MM.1S (cell line): ENCODE data around the gene TMED7.

Experiments used
- DNase-seq: peaks from one replicate; pipeline ENCODE4 v3.0.0-alpha.2; 2015
- H2AFZ ChIP-seq: fragments of 300-600 bp; sonication (generic); 2 replicates; pipeline ENCODE4 v1.6.0; 2016; ENCODE audit warnings: antibody characterized with exemption, low read length
- H3F3A ChIP-seq: fragments of 300-600 bp; sonication (generic); 2 replicates; pipeline ENCODE4 v1.6.1; 2016; ENCODE audit warnings: mild to moderate bottlenecking, antibody characterized with exemption, low read length, moderate library complexity, mixed read lengths; ENCODE audit not compliant: insufficient read depth
- H3K27ac ChIP-seq: fragments of 300-600 bp; sonication (generic); 2 replicates; pipeline ENCODE4 v1.5.1; 2016; ENCODE audit warnings: mild to moderate bottlenecking, low read length
- H3K27me3 ChIP-seq: fragments of 300-600 bp; sonication (generic); replicated peaks from 2 replicates; pipeline ENCODE4 v1.6.0; 2016; ENCODE audit warnings: low read length; ENCODE audit not compliant: insufficient read depth
- H3K36me3 ChIP-seq: fragments of 300-600 bp; sonication (generic); replicated peaks from 2 replicates; pipeline ENCODE4 v1.6.1; 2016; ENCODE audit warnings: mild to moderate bottlenecking, low read length, mixed read lengths; ENCODE audit not compliant: insufficient read depth
- H3K4me1 ChIP-seq: fragments of 300-600 bp; sonication (generic); 2 replicates; pipeline ENCODE4 v1.6.1; 2016; ENCODE audit warnings: low read length, mixed read lengths
- H3K4me2 ChIP-seq: fragments of 300-600 bp; sonication (generic); 2 replicates; pipeline ENCODE4 v1.6.0; 2016; ENCODE audit warnings: low read depth, low read length
- H3K4me3 ChIP-seq: fragments of 300-600 bp; sonication (generic); 2 replicates; pipeline ENCODE4 v1.5.1; 2016; ENCODE audit warnings: low read length, mixed read lengths
- H3K79me2 ChIP-seq: fragments of 300-600 bp; sonication (generic); 2 replicates; pipeline ENCODE4 v1.6.1; 2016; ENCODE audit warnings: mixed run types, low read length, mixed read lengths
- H3K9ac ChIP-seq: fragments of 300-600 bp; sonication (generic); 2 replicates; pipeline ENCODE4 v1.6.1; 2016; ENCODE audit warnings: low read length, mixed read lengths
- H3K9me2 ChIP-seq: fragments of 300-600 bp; sonication (generic); replicated peaks from 2 replicates; pipeline ENCODE4 v1.6.1; 2016; ENCODE audit warnings: mild to moderate bottlenecking, low read length, mixed read lengths; ENCODE audit not compliant: insufficient read depth
- H3K9me3 ChIP-seq: fragments of 300-600 bp; sonication (generic); replicated peaks from 2 replicates; pipeline ENCODE4 v1.6.1; 2016; ENCODE audit warnings: mild to moderate bottlenecking, low read length, mixed read lengths; ENCODE audit not compliant: insufficient read depth
- H4K20me1 ChIP-seq: fragments of 300-600 bp; sonication (generic); 2 replicates; pipeline ENCODE4 v1.6.1; 2016; ENCODE audit warnings: mild to moderate bottlenecking, low read length, moderate library complexity, mixed read lengths; ENCODE audit not compliant: insufficient read depth
- EZH2 ChIP-seq: fragments of 300-600 bp; sonication (generic); optimal IDR thresholded peaks from 2 replicates; pipeline ENCODE3; 2017; ENCODE audit warnings: low read depth, mild to moderate bottlenecking, antibody characterized with exemption, low read length, mixed read lengths
- EZH2phosphoT487 ChIP-seq: fragments of 300-600 bp; sonication (generic); IDR thresholded peaks from 2 replicates; pipeline ENCODE4 v1.6.1; 2018; ENCODE audit warnings: antibody characterized with exemption, low read length
- TF ChIP-seq, protein P1 (sequence below): fragments of 300-600 bp; sonication (generic); IDR thresholded peaks from 2 replicates; pipeline ENCODE4 v1.5.1; 2016; ENCODE audit warnings: antibody characterized with exemption, low read length, mixed read lengths

Gene TMED7

DNA sequence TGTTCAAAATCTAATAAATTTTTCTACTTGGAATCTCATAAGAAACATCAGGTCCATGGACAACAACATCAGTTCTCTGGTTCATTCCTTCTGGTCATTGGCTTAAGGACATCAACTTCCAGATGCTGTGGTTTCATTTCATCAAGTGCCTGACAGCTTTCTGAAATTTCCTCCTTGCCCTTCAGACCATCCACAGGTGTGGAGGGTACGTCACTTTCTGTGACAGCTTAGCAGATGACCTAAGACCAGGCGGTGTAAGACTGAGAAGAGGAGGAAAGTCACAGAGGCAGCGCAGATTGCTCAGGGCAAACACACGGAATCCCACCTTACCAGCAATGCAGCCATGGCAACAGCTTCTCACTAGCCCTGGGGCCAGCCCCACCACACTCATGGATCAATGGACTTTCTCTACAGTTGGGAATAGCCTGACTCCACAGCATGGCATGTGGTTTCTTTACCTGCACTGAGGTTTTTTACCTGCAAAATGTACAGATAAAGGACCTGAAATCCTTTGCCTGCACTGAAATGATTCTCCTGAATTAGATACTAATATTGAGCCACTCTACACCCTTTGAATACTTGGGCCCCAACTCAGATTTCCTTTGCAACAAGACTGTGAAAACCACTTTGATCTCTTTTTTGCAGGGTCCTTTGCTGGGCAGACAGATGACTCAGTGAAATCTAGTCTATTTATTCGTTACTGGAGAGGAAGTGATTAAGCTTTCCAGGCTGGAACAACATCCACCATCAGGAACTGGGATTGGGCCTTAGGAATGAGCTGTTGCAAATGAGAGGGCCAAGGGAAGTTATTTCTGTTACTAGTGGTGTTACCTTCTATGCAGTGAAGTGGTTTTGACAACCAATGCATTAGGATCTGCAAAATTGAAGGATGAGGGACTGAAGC lies 50.4 kb downstream of the TMED7 start:
- no peak overlapping the region for H3K4me2 ChIP-seq
- H3F3A ChIP-seq = no peaks in the 10 kb centered on the region
- H4K20me1 ChIP-seq = no peaks in the 10 kb centered on the region
- no peak overlapping the region for H3K9ac ChIP-seq
- H3K4me3 ChIP-seq = no peak overlapping the region
- H3K27ac ChIP-seq = no peak overlapping the region
- H3K9me3 ChIP-seq = no peaks in the 10 kb centered on the region
- no peaks in the 10 kb centered on the region for H3K36me3 ChIP-seq
- 0 out of 2 replicates have a peak, but pooled peaks cover 3% of the 10 kb centered on the region for H3K4me1 ChIP-seq
- no peak overlapping the region for H2AFZ ChIP-seq
- H3K27me3 ChIP-seq = no peaks in the 10 kb centered on the region
- no peak for DNase-seq
- no peaks in the 10 kb centered on the region for H3K9me2 ChIP-seq
- H3K79me2 ChIP-seq = no peaks in the 10 kb centered on the region
- TF ChIP-seq, protein P1, sequence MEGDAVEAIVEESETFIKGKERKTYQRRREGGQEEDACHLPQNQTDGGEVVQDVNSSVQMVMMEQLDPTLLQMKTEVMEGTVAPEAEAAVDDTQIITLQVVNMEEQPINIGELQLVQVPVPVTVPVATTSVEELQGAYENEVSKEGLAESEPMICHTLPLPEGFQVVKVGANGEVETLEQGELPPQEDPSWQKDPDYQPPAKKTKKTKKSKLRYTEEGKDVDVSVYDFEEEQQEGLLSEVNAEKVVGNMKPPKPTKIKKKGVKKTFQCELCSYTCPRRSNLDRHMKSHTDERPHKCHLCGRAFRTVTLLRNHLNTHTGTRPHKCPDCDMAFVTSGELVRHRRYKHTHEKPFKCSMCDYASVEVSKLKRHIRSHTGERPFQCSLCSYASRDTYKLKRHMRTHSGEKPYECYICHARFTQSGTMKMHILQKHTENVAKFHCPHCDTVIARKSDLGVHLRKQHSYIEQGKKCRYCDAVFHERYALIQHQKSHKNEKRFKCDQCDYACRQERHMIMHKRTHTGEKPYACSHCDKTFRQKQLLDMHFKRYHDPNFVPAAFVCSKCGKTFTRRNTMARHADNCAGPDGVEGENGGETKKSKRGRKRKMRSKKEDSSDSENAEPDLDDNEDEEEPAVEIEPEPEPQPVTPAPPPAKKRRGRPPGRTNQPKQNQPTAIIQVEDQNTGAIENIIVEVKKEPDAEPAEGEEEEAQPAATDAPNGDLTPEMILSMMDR = no peak
- TF ChIP-seq EZH2 (no peak), EZH2phosphoT487 (no peak)

DNA sequence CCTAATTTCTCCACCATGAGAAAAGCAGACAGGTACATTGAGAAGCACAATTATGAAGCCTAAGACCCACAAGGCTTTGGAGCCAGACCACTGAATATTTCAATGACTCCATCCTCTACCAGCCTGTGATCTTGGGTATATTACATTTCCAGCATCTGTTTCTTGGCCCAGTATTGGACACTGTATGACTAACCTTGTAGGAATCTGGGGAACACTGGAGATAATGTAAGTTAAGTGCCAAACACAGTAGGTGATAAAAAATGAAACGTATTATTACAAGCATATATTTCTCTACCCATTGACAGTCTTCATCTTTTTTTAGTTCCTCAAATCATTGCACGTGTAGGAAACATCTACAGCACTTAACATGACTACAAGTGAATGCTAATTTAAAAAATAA lies 52.7 kb downstream of the TMED7 start:
- Histone ChIP-seq H3F3A (no peaks in the 10 kb centered on the region), H3K9ac (no peak overlapping the region), H4K20me1 (no peaks in the 10 kb centered on the region), H2AFZ (no peak overlapping the region), H3K4me2 (no peak overlapping the region), H3K27me3 (no peaks in the 10 kb centered on the region), H3K79me2 (no peaks in the 10 kb centered on the region), H3K36me3 (no peaks in the 10 kb centered on the region), H3K27ac (no peak overlapping the region), H3K4me1 (0 out of 2 replicates have a peak, but pooled peaks cover 3% of the 10 kb centered on the region), H3K9me2 (no peaks in the 10 kb centered on the region), H3K9me3 (no peaks in the 10 kb centered on the region), H3K4me3 (no peak overlapping the region)
- no peak for TF ChIP-seq EZH2
- TF ChIP-seq, protein P1 = no peak
- no peak for TF ChIP-seq EZH2phosphoT487
- DNase-seq = no peak

DNA sequence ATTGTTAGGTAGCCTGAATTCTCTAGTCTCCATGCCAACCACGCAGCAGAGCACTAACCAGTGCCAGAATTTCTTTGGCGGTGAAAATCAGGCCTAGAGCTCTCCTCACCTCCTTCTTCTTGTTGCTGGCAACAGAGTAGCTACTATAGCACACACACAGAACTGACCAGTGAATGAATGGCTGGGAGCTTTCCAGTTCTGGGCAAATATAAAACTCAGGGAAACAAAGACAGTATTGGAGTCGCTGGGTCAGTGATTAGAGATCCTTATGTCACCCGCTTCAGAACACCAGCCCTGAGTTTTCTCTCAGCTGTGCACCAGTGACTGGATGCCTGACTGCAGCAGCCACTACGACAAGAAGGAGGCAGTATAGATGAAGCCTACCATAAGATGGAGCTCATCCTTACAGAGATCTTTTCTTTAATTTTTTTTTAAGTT lies 54.4 kb downstream of the TMED7 start:
- H2AFZ ChIP-seq = no peak overlapping the region
- no peaks in the 10 kb centered on the region for H3K79me2 ChIP-seq
- TF ChIP-seq EZH2 (no peak), EZH2phosphoT487 (no peak)
- TF ChIP-seq, protein P1 = no peak
- H3K4me3 ChIP-seq = no peak overlapping the region
- no peak overlapping the region for H3K9ac ChIP-seq
- no peaks in the 10 kb centered on the region for H3F3A ChIP-seq
- 0 out of 2 replicates have a peak, but pooled peaks cover 3% of the 10 kb centered on the region for H3K4me1 ChIP-seq
- no peak overlapping the region for H3K27ac ChIP-seq
- H3K4me2 ChIP-seq = no peak overlapping the region
- H4K20me1 ChIP-seq = no peaks in the 10 kb centered on the region
- DNase-seq = no peak
- no peaks in the 10 kb centered on the region for H3K27me3 ChIP-seq
- no peaks in the 10 kb centered on the region for H3K9me2 ChIP-seq
- H3K36me3 ChIP-seq = no peaks in the 10 kb centered on the region
- no peaks in the 10 kb centered on the region for H3K9me3 ChIP-seq
